ENCODE results near the gene NFIX. TPM values are rescaled to one million over a fixed set of nuclear protein-coding genes. Genes with fewer than 3 reads are reported as not detected.

NFIX gene
- total and polyA plus RNA-seq, 12 donors: 16.8 to 162 (median 138) TPM

DNA sequence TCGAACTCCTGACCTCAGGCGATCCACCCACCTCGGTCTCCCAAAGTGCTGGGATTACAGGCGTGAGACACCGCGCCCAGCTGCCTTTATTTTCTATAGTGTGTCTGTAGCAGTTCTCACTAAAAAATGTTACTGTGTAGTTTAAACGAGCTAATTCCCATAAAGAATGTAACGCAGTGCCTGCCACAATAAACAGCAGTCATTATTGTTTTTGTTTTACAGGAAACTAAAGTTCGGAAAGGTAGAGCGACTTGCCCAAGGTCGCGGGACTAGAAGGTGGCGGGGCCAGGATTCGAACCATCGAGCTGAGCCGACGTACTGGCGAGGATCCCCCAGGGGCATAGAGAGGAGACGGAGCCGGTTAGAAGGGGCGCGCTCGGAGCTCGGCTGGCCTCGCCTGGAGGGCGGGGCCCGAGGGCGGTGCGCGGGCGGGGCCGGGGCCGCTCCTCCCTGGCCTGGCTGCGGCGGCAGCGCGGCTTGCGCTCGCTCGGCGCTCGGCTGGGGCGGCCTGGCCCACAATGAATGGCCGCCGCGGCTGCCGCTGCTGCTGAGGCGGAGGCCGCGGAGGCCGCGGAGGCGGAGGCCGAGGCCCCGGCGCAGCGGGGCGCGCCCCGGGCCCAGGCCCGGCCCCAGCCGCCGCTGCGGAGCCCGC lies 122.6 kb downstream of the NFIX start, which contains the start of gene NACC1:
NACC1 (plus strand) TSS at position 493 of the 652 bp plus-strand sequence. CDS start 16,944 bp downstream, outside the sequence.
- peak within 1 kb of the TSS; percentile 89 to 99 (median 97) for H3K4me3 ChIP-seq
- 3 to 5% methylated on average over 36 to 65 of the region's 65 CpGs for WGBS, 2 donors
- H3K27ac ChIP-seq: peak within 1 kb of the TSS in 9 of 10 donors; percentile 65 to 91 (median 77)
- TF ChIP-seq, protein P1, sequence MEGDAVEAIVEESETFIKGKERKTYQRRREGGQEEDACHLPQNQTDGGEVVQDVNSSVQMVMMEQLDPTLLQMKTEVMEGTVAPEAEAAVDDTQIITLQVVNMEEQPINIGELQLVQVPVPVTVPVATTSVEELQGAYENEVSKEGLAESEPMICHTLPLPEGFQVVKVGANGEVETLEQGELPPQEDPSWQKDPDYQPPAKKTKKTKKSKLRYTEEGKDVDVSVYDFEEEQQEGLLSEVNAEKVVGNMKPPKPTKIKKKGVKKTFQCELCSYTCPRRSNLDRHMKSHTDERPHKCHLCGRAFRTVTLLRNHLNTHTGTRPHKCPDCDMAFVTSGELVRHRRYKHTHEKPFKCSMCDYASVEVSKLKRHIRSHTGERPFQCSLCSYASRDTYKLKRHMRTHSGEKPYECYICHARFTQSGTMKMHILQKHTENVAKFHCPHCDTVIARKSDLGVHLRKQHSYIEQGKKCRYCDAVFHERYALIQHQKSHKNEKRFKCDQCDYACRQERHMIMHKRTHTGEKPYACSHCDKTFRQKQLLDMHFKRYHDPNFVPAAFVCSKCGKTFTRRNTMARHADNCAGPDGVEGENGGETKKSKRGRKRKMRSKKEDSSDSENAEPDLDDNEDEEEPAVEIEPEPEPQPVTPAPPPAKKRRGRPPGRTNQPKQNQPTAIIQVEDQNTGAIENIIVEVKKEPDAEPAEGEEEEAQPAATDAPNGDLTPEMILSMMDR (IDR thresholded peaks at IDR 0.05): no peak
- DNase-seq (peak; percentile 89 to 90), ATAC-seq (peak; percentile 93 to 97 (median 96))
- intact Hi-C loops (cut with DNase I): loop anchor here in 4 of 10 donors (2.0 to 10.0 kb wide), 4 partner anchors 33 to 147 kb away; partner anchors contain the start of genes IER2 (in 3 of the 4) and STX10 (in 3 of the 4)
- no peaks in the 10 kb centered on the region for H3K27me3 ChIP-seq
- peaks cover 12 to 54% (median 44%) of the 10 kb centered on the region in 9 donors for H3K4me1 ChIP-seq
- no peaks in the 10 kb centered on the region for H3K9me3 ChIP-seq
- peaks cover 0 to 34% (median 6%) of the 10 kb centered on the region in 9 donors for H3K36me3 ChIP-seq

DNA sequence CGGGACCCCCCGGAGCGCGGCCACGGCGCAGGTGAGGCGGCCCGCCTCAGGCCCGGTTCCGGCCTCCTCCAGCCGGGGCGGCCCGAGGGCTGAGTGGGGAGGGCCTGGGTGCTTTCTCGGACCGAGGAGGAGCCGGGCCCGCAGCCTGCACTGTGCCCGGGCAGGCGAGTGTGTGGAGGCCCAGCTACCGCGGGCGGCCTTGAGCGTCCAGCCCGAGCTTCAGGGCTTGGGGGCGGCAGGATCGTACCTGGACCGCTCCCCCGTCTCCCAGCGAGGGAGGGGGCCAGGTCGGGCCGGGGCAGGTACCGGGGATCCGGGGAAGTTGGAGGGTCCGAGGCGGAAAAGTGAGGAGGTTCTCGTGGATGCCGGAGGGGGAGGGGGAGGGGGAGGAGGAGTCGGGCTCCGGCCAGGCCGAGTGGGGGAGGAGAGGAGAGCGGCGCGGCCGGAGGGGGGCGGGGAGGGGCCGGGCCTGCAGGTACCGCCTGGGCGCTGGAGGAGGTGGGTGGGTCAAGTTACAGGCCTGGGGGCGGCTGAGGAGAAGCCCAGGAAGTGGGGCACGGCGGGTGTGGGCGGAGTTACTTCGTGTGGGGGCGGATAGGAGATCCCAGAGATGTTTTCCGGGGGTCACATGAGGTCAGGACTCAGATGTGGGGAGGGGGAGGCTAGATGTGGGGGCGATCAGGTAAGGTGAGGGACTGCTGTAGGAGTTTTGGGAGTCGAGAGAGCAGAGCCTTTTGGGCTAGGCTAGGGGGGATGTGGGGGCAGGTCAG lies 123.3 kb downstream of the NFIX start:
- ATAC-seq: peak in 3 of 8 donors; percentile 4 to 12 (median 8)
- intact Hi-C loops (cut with DNase I): loop anchor here in 2 of 10 donors (5.0 to 10.0 kb wide), 2 partner anchors 34 to 146 kb away; partner anchors contain the start of genes IER2 (in 2 of the 2) and STX10 (in 2 of the 2)
- WGBS, 2 donors: 1 to 2% methylated on average over 37 to 57 of the region's 57 CpGs
- Histone ChIP-seq H3K27ac (peak overlapping the region in 8 of 10 donors; percentile 15 to 91 (median 74)), H3K4me1 (peaks cover 12 to 54% (median 44%) of the 10 kb centered on the region in 9 donors), H3K4me3 (peak overlapping the region; percentile 69 to 97 (median 94)), H3K9me3 (no peaks in the 10 kb centered on the region), H3K27me3 (no peaks in the 10 kb centered on the region), H3K36me3 (peaks cover 0 to 27% (median 0%) of the 10 kb centered on the region in 9 donors)
- TF ChIP-seq, protein P1 (IDR thresholded peaks at IDR 0.05): no peak
- peak in 1 of 2 donors; percentile 45 for DNase-seq

DNA sequence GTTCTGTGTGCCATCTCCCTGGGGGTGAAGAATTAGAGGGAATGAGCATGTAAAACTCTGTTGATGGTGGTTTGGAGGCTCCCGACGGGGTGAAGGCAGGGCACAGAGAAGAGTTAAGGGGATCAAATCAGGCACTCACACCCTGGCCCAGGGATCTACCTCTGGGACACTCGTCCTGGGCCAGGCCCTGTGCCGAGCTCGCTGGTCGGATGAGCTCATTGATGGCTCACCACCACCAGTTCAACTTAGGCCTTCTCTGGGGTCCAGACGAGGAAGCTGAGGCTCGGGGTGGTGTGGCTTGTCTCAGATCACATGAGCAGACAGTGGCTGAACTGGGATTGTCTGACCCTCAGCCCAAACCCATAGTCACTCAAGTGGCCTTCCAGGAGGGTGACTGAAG lies 124.4 kb downstream of the NFIX start:
- TF ChIP-seq, protein P1 (IDR thresholded peaks at IDR 0.05): no peak
- H3K4me3 ChIP-seq: peak overlapping the region in 3 of 10 donors; percentile 94 to 96 (median 94)
- ATAC-seq: no peak
- 69 to 75% methylated on average over 8 of the region's 8 CpGs for WGBS, 2 donors
- H3K36me3 ChIP-seq: peaks cover 0 to 20% (median 0%) of the 10 kb centered on the region in 9 donors
- peak overlapping the region in 2 of 10 donors; percentile 4 to 91 for H3K27ac ChIP-seq
- H3K27me3 ChIP-seq: no peaks in the 10 kb centered on the region
- H3K4me1 ChIP-seq: peaks cover 12 to 54% (median 44%) of the 10 kb centered on the region in 9 donors
- intact Hi-C loops (cut with DNase I): loop anchor here in 5 of 10 donors (5.0 to 10.0 kb wide), 2 partner anchors 33 to 145 kb away; partner anchors contain the start of genes IER2 (in 2 of the 5) and STX10 (in 2 of the 5)
- DNase-seq: no peak
- no peaks in the 10 kb centered on the region for H3K9me3 ChIP-seq

DNA sequence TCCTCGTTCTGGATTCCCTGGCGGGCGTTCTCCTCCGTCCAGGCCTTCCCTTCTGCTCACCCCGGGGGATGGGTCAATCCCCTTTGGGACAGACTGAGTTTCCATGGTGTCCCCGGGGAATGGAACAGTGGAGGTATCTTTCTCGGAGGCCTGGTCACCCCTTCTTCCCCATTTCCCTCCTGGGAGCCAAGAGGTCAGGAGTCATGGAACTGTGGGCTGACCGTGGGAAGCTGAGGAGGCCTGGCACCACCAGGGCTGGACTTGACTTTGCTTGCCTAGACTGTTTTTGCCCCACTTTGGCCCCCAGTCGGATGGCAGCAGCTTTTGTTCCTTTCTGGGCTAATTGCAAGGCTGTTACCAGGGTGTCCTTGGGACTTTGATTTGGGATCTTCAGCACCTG lies 124.8 kb downstream of the NFIX start:
- no peaks in the 10 kb centered on the region for H3K9me3 ChIP-seq
- no peak for DNase-seq
- ATAC-seq: no peak
- H3K4me1 ChIP-seq: peaks cover 12 to 52% (median 44%) of the 10 kb centered on the region in 9 donors
- H3K4me3 ChIP-seq: no peak overlapping the region
- intact Hi-C loops (cut with DNase I): loop anchor here in 3 of 10 donors (10.0 kb wide), 1 partner anchor 145 kb away; no protein-coding TSS in a partner anchor
- H3K27ac ChIP-seq: peak overlapping the region in 2 of 10 donors; percentile 4 to 91
- H3K36me3 ChIP-seq: peaks cover 0 to 17% (median 0%) of the 10 kb centered on the region in 9 donors
- no peaks in the 10 kb centered on the region for H3K27me3 ChIP-seq
- 75 to 77% methylated on average over 9 of the region's 9 CpGs for WGBS, 2 donors
- TF ChIP-seq, protein P1 (IDR thresholded peaks at IDR 0.05): no peak

Data from heart right ventricle (tissue), 16 donors.